BLaER1 treated with 17β-estradiol and CSF1 and Interleukin-3, amounts not matched to agents 10 nM and 100 nM (cell line): ENCODE results near the gene MAN1A1.

Experiments
- H3K27ac ChIP-seq, 11 experiments: shearing (Covaris generic); formaldehyde crosslinking; 2 replicates each; pipeline ENCODE4 v1.8.1; 2022
- H3K27me3 ChIP-seq, 11 experiments: shearing (Covaris generic); formaldehyde crosslinking; 2 replicates each; pipeline ENCODE4 v1.8.1; 2022
- H3K36me3 ChIP-seq, 11 experiments: shearing (Covaris generic); formaldehyde crosslinking; 2 replicates each; pipeline ENCODE4 v1.8.1; 2022
- H3K4me1 ChIP-seq, 10 experiments: shearing (Covaris generic); formaldehyde crosslinking; 2 replicates each; pipeline ENCODE4 v1.8.1; 2022
- H3K4me2 ChIP-seq, 11 experiments: shearing (Covaris generic); formaldehyde crosslinking; 2 replicates each; pipeline ENCODE4 v1.8.1; 2022
- H3K4me3 ChIP-seq, 10 experiments: shearing (Covaris generic); formaldehyde crosslinking; 2 replicates each; pipeline ENCODE4 v1.8.1; 2022
- H3K9ac ChIP-seq, 11 experiments: shearing (Covaris generic); formaldehyde crosslinking; 2 replicates each; pipeline ENCODE4 v1.8.1; 2022
- H3K9me3 ChIP-seq, 11 experiments: shearing (Covaris generic); formaldehyde crosslinking; replicated peaks in 1 of 11; 2 replicates each; pipeline ENCODE4 v1.8.1; 2022
- H4K20me1 ChIP-seq, 11 experiments: shearing (Covaris generic); formaldehyde crosslinking; 2 replicates each; pipeline ENCODE4 v1.8.1; 2022
- Cebpa-rat ChIP-seq, 11 experiments: shearing (Covaris generic); IDR thresholded peaks; 2 replicates each; pipeline ENCODE4 v1.8.1; 2022

MAN1A1 gene

DNA sequence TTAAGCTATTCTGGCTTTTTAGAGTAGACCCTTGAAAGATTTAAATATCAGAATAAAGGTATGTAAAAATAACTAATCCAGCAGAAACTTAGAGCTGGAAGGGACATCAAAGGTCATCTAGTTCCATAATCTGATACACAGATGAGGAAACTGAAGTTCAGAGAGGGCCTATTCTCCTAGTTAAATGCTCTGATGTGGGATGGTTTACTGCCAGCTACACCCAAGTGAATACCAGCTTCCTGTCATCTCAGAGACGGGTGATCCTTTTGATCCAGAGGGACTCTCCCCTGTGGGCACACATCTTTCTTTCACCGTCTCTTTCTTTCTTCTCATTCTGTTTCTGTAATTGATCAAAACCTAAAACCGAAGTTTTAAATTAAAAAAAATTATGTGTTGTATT lies 94.1 kb downstream of the MAN1A1 start:
- H4K20me1 ChIP-seq, result peaks cover 0 to 3% (median 0%) of the 10 kb centered on the region in 11 experiments; a peak in 1 of 22 replicates
- peaks cover 0 to 6% (median 0%) of the 10 kb centered on the region in 11 experiments; a peak in 1 of 22 replicates for H3K9me3 ChIP-seq
- H3K27me3 ChIP-seq, result no peaks in the 10 kb centered on the region
- no peak for TF ChIP-seq Cebpa-rat (IDR thresholded peaks at IDR 0.05)
- peaks cover 0 to 10% (median 0%) of the 10 kb centered on the region in 10 experiments; a peak in 4 of 20 replicates for H3K4me1 ChIP-seq
- peak overlapping the region in 2 of 11 experiments; percentile 13 to 21; a peak in 3 of 22 replicates for H3K4me2 ChIP-seq
- no peaks in the 10 kb centered on the region for H3K36me3 ChIP-seq
- no peak overlapping the region for H3K9ac ChIP-seq
- H3K27ac ChIP-seq, result no peak overlapping the region
- H3K4me3 ChIP-seq, result no peak overlapping the region

- Histone ChIP-seq H3K4me3 (no peak overlapping the region), H3K36me3 (peaks cover 0 to 10% (median 0%) of the 10 kb centered on the region in 11 experiments; a peak in 1 of 22 replicates), H3K27me3 (no peaks in the 10 kb centered on the region), H4K20me1 (no peaks in the 10 kb centered on the region; a peak in 1 of 22 replicates), H3K27ac (no peak overlapping the region), H3K9ac (no peak overlapping the region), H3K4me2 (no peak overlapping the region), H3K9me3 (peaks cover 0 to 6% (median 0%) of the 10 kb centered on the region in 11 experiments; a peak in 1 of 22 replicates), H3K4me1 (0 out of 20 replicates have a peak, but pooled peaks cover 0 to under 1% (median 0%) of the 10 kb centered on the region in 10 experiments)
- no peak for TF ChIP-seq Cebpa-rat (IDR thresholded peaks at IDR 0.05)
Observed at GRCh38 chr6:119250036-119250435, 99.5 kb downstream of the MAN1A1 start.

DNA sequence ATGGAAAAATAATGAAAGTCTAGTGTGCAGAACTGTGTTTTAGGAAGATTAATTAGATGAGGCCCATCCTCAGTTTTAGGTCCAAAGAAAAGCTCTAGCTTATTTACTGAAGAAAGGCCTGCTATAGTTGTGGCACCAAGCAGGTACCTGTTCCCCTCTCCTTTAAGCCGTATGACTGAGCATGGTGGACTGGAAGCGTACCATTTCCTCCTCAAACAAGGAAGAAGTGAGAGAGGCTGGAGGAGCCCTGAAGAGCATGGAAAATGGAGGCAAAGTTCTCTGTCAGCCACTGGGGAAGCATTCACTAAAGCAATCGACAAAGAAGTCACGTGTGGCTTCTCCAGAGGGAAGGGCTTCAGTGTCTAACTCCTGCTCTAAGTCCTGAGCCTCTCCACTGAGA lies 100.2 kb downstream of the MAN1A1 start:
- Histone ChIP-seq H3K9me3 (peaks cover 0 to 6% (median 0%) of the 10 kb centered on the region in 11 experiments; a peak in 1 of 22 replicates), H3K4me3 (no peak overlapping the region), H4K20me1 (no peaks in the 10 kb centered on the region; a peak in 1 of 22 replicates), H3K36me3 (peaks cover 0 to 10% (median 0%) of the 10 kb centered on the region in 11 experiments; a peak in 1 of 22 replicates), H3K4me2 (no peak overlapping the region), H3K9ac (no peak overlapping the region), H3K27ac (no peak overlapping the region), H3K27me3 (no peaks in the 10 kb centered on the region), H3K4me1 (no peaks in the 10 kb centered on the region)
- TF ChIP-seq Cebpa-rat (IDR thresholded peaks at IDR 0.05), result no peak

GRCh38 chr6:119247504-119247903 lies 102.1 kb downstream of the MAN1A1 start:
- Histone ChIP-seq H3K9ac (no peak overlapping the region), H4K20me1 (no peaks in the 10 kb centered on the region; a peak in 1 of 22 replicates), H3K4me1 (no peaks in the 10 kb centered on the region), H3K9me3 (peaks cover 0 to 3% (median 0%) of the 10 kb centered on the region in 11 experiments; a peak in 1 of 22 replicates), H3K4me2 (no peak overlapping the region), H3K36me3 (peaks cover 0 to 10% (median 0%) of the 10 kb centered on the region in 11 experiments; a peak in 1 of 22 replicates), H3K27me3 (no peaks in the 10 kb centered on the region), H3K27ac (no peak overlapping the region), H3K4me3 (no peak overlapping the region)
- TF ChIP-seq Cebpa-rat (IDR thresholded peaks at IDR 0.05), result no peak

DNA sequence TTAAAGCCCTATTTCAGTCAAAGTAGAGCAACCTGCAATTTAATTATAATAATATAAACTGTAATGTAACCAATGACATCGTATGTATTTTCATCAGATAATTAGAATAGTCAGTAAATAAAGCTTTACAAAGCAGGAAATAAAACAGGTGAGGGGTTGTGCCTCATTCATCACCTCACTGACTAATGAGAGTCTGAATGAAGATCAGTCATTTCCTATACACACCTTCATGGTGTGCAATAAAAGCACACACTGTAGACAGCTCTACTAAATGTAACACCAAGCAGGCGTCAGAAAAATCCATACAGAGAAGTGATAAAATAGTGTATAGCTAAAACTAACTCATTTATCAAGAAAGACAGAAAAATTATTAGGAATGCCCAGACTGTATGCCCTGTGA lies 105.9 kb downstream of the MAN1A1 start:
- Histone ChIP-seq H3K9ac (no peak overlapping the region), H3K27ac (no peak overlapping the region), H3K9me3 (no peaks in the 10 kb centered on the region), H3K27me3 (no peaks in the 10 kb centered on the region), H3K36me3 (peaks cover 0 to 10% (median 0%) of the 10 kb centered on the region in 11 experiments; a peak in 1 of 22 replicates), H4K20me1 (no peaks in the 10 kb centered on the region), H3K4me3 (no peak overlapping the region), H3K4me2 (no peak overlapping the region), H3K4me1 (no peaks in the 10 kb centered on the region)
- TF ChIP-seq Cebpa-rat (IDR thresholded peaks at IDR 0.05), result no peak

DNA sequence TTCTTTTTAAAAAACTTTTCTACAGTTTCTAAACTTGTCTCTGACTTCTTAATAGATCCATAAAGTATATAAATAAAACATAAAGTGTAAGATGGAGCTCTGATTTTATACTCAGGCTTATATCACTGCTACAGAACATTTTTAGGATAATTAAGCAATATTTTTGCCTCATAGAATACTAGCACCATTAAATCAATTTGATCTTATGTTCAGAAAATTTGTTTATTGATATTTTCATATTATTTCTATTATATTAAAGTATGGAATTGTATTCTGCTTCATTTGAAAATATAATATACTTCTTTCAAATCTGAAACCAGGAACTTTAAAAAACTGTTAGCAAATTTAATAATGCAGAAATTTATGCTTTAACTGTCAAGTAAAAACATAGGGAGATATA lies 106.5 kb downstream of the MAN1A1 start:
- no peak overlapping the region for H3K9ac ChIP-seq
- no peak overlapping the region for H3K4me2 ChIP-seq
- no peak overlapping the region for H3K27ac ChIP-seq
- H3K36me3 ChIP-seq, result peaks cover 0 to 10% (median 0%) of the 10 kb centered on the region in 11 experiments; a peak in 1 of 22 replicates
- no peak overlapping the region for H3K4me3 ChIP-seq
- no peaks in the 10 kb centered on the region for H3K4me1 ChIP-seq
- no peaks in the 10 kb centered on the region for H3K27me3 ChIP-seq
- no peaks in the 10 kb centered on the region for H4K20me1 ChIP-seq
- TF ChIP-seq Cebpa-rat (IDR thresholded peaks at IDR 0.05), result no peak
- H3K9me3 ChIP-seq, result no peaks in the 10 kb centered on the region

- H4K20me1 ChIP-seq, result no peaks in the 10 kb centered on the region
- no peaks in the 10 kb centered on the region for H3K27me3 ChIP-seq
- TF ChIP-seq Cebpa-rat (IDR thresholded peaks at IDR 0.05), result no peak
- no peaks in the 10 kb centered on the region for H3K4me1 ChIP-seq
- no peak overlapping the region for H3K9ac ChIP-seq
- H3K4me3 ChIP-seq, result no peak overlapping the region
- peaks cover 0 to 2% (median 0%) of the 10 kb centered on the region in 11 experiments; a peak in 1 of 22 replicates for H3K36me3 ChIP-seq
- no peak overlapping the region for H3K4me2 ChIP-seq
- H3K9me3 ChIP-seq, result peaks cover 0 to 2% (median 0%) of the 10 kb centered on the region in 11 experiments; a peak in 5 of 22 replicates
- no peak overlapping the region for H3K27ac ChIP-seq
Observed at GRCh38 chr6:119241540-119242309, 107.8 kb downstream of the MAN1A1 start.

- Histone ChIP-seq H4K20me1 (no peaks in the 10 kb centered on the region), H3K36me3 (peaks cover 0 to 3% (median 0%) of the 10 kb centered on the region in 11 experiments; a peak in 4 of 22 replicates), H3K27ac (no peak overlapping the region), H3K9ac (no peak overlapping the region), H3K4me1 (no peaks in the 10 kb centered on the region), H3K9me3 (peaks cover 4 to 8% (median 6%) of the 10 kb centered on the region in 11 experiments; a peak in 21 of 22 replicates), H3K4me3 (no peak overlapping the region), H3K4me2 (no peak overlapping the region), H3K27me3 (no peaks in the 10 kb centered on the region)
- TF ChIP-seq Cebpa-rat (IDR thresholded peaks at IDR 0.05), result no peak
Observed at GRCh38 chr6:119241111-119241465, 108.5 kb downstream of the MAN1A1 start.

DNA sequence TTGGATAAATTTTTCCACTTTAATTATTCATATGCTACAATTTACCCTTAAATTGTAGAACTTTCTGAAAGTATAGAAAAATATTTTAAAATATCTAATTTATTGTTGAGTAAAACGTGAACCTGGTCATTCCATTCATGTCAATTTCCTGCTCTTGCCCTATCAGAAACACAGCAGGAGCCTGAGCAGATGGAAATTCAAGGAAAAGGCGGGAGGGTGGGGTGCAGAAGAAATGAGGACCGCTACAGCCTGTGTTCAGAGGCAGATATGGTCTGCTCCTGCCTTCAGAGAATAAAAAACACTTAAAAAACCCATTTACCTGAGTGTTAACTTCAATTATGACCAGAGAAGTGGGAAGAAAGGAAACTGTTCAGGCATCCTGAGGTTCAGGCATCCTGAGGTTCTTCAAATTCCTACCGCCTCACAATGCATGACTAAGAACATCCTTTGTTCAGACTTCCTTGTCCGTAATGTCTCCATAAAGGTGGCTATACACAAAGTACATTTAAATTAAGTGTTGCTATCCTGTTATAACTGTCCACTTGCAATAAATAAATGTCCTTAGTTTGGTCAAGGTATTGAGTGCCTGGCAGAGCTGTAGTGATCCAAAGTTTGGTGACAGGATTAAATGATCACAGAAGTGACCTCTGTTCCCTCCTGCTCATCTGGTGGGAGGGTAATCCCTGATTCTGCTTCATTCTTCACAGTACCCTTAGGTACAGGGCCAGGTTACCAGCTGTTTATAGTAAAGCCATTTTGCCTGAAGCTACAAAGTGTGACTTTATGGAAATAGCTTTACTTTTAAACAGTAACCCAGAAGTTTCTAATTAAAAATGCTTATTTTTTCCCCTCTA lies 109.1 kb downstream of the MAN1A1 start:
- H3K27me3 ChIP-seq, result no peaks in the 10 kb centered on the region
- no peaks in the 10 kb centered on the region for H4K20me1 ChIP-seq
- H3K4me1 ChIP-seq, result no peaks in the 10 kb centered on the region
- no peak overlapping the region for H3K27ac ChIP-seq
- H3K4me2 ChIP-seq, result no peak overlapping the region
- H3K4me3 ChIP-seq, result no peak overlapping the region
- H3K9ac ChIP-seq, result no peak overlapping the region
- TF ChIP-seq Cebpa-rat (IDR thresholded peaks at IDR 0.05), result no peak
- peaks cover 10 to 15% (median 12%) of the 10 kb centered on the region in 11 experiments; a peak in 21 of 22 replicates for H3K9me3 ChIP-seq
- peaks cover 0 to 9% (median 3%) of the 10 kb centered on the region in 11 experiments; a peak in 5 of 22 replicates for H3K36me3 ChIP-seq
